BLaER1 treated with 17β-estradiol and CSF1 and Interleukin-3, amounts not matched to agents 10 nM and 100 nM (cell line): ENCODE results near the gene PPFIA1.
A peak's percentile ranks its signal among the peaks of the same experiment; 100 is the strongest.

Experiments used
- H3K27ac ChIP-seq, 11 experiments: shearing (Covaris generic); formaldehyde crosslinking; 2 replicates each; pipeline ENCODE4 v1.8.1; 2022
- H3K27me3 ChIP-seq, 11 experiments: shearing (Covaris generic); formaldehyde crosslinking; 2 replicates each; pipeline ENCODE4 v1.8.1; 2022
- H3K36me3 ChIP-seq, 11 experiments: shearing (Covaris generic); formaldehyde crosslinking; 2 replicates each; pipeline ENCODE4 v1.8.1; 2022
- H3K4me1 ChIP-seq, 10 experiments: shearing (Covaris generic); formaldehyde crosslinking; 2 replicates each; pipeline ENCODE4 v1.8.1; 2022
- H3K4me2 ChIP-seq, 11 experiments: shearing (Covaris generic); formaldehyde crosslinking; 2 replicates each; pipeline ENCODE4 v1.8.1; 2022
- H3K4me3 ChIP-seq, 10 experiments: shearing (Covaris generic); formaldehyde crosslinking; 2 replicates each; pipeline ENCODE4 v1.8.1; 2022
- H3K9ac ChIP-seq, 11 experiments: shearing (Covaris generic); formaldehyde crosslinking; 2 replicates each; pipeline ENCODE4 v1.8.1; 2022
- H3K9me3 ChIP-seq, 11 experiments: shearing (Covaris generic); formaldehyde crosslinking; replicated peaks in 1 of 11; 2 replicates each; pipeline ENCODE4 v1.8.1; 2022
- H4K20me1 ChIP-seq, 11 experiments: shearing (Covaris generic); formaldehyde crosslinking; 2 replicates each; pipeline ENCODE4 v1.8.1; 2022
- Cebpa-rat ChIP-seq, 11 experiments: shearing (Covaris generic); IDR thresholded peaks; 2 replicates each; pipeline ENCODE4 v1.8.1; 2022

PPFIA1 gene

DNA sequence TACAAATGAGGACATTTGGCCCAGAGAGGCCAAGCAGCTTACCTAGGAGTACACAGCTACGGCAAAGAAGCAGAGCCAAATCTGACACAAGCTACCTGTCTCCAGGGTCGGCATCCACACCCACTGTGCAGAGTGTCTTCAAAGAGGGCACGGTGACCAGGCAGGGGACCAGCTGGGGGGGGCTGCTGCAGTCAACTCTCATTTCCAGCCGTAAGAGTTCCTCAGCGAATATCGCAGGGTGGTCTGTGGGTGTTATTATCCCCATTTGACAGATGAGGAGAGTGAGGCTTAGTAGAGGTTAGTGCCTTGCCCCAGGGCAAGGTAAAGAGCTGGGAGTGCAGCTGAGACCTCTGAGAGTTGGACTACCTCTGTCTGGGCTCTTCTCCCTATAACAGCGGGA lies 7.1 kb upstream of the PPFIA1 start:
- Histone ChIP-seq H3K27ac (no peak overlapping the region), H3K4me3 (no peak overlapping the region), H3K4me2 (no peak overlapping the region), H3K4me1 (peaks cover 7 to 13% (median 9%) of the 10 kb centered on the region in 10 experiments; a peak in 17 of 20 replicates), H3K36me3 (no peaks in the 10 kb centered on the region), H4K20me1 (no peaks in the 10 kb centered on the region), H3K9me3 (no peaks in the 10 kb centered on the region), H3K27me3 (no peaks in the 10 kb centered on the region), H3K9ac (no peak overlapping the region)
- TF ChIP-seq Cebpa-rat (IDR thresholded peaks at IDR 0.05) = no peak

GRCh38 chr11:70265341-70265740 lies 5.1 kb upstream of the PPFIA1 start:
- Histone ChIP-seq H3K27ac (no peak overlapping the region), H3K9ac (no peak overlapping the region), H3K4me2 (peak overlapping the region; percentile 1 to 58 (median 34); a peak in 18 of 22 replicates), H4K20me1 (no peaks in the 10 kb centered on the region), H3K36me3 (no peaks in the 10 kb centered on the region), H3K4me3 (no peak overlapping the region), H3K4me1 (peaks cover 7 to 18% (median 14%) of the 10 kb centered on the region in 10 experiments; a peak in 18 of 20 replicates), H3K9me3 (no peaks in the 10 kb centered on the region), H3K27me3 (peaks cover 0 to 8% (median 0%) of the 10 kb centered on the region in 11 experiments; a peak in 5 of 22 replicates)
- no peak for TF ChIP-seq Cebpa-rat (IDR thresholded peaks at IDR 0.05)

- H4K20me1 ChIP-seq = peaks cover 7 to 18% (median 15%) of the 10 kb centered on the region in 11 experiments; a peak in 19 of 22 replicates
- no peak overlapping the region for H3K4me3 ChIP-seq
- H3K27me3 ChIP-seq = peaks cover 0 to 8% (median 0%) of the 10 kb centered on the region in 11 experiments; a peak in 5 of 22 replicates
- peaks cover 0 to 7% (median 6%) of the 10 kb centered on the region in 11 experiments; a peak in 17 of 22 replicates for H3K36me3 ChIP-seq
- H3K9me3 ChIP-seq = no peaks in the 10 kb centered on the region
- no peak overlapping the region for H3K9ac ChIP-seq
- no peak overlapping the region for H3K27ac ChIP-seq
- H3K4me2 ChIP-seq = no peak overlapping the region; a peak in 1 of 22 replicates
- TF ChIP-seq Cebpa-rat (IDR thresholded peaks at IDR 0.05) = no peak
- peaks cover 15 to 30% (median 24%) of the 10 kb centered on the region in 10 experiments for H3K4me1 ChIP-seq
Measured at GRCh38 chr11:70267405-70267950, 3.0 kb upstream of the PPFIA1 start.

GRCh38 chr11:70268526-70268925 lies 2.0 kb upstream of the PPFIA1 start:
- no peak for TF ChIP-seq Cebpa-rat (IDR thresholded peaks at IDR 0.05)
- Histone ChIP-seq H3K9ac (no peak overlapping the region), H3K27me3 (peaks cover 0 to 8% (median 0%) of the 10 kb centered on the region in 11 experiments; a peak in 5 of 22 replicates), H3K4me3 (no peak overlapping the region), H4K20me1 (peaks cover 18 to 28% (median 26%) of the 10 kb centered on the region in 11 experiments; a peak in 21 of 22 replicates), H3K36me3 (peaks cover 10 to 17% (median 16%) of the 10 kb centered on the region in 11 experiments; a peak in 20 of 22 replicates), H3K27ac (no peak overlapping the region), H3K4me2 (no peak overlapping the region), H3K4me1 (peaks cover 26 to 40% (median 33%) of the 10 kb centered on the region in 10 experiments), H3K9me3 (no peaks in the 10 kb centered on the region)

- Histone ChIP-seq H3K4me3 (peak overlapping the region; percentile 86 to 99 (median 98)), H3K9me3 (no peaks in the 10 kb centered on the region), H3K27ac (peak overlapping the region; percentile 81 to 98 (median 91)), H3K4me1 (peaks cover 22 to 48% (median 29%) of the 10 kb centered on the region in 10 experiments), H3K36me3 (peaks cover 35 to 43% (median 41%) of the 10 kb centered on the region in 11 experiments), H3K9ac (peak overlapping the region; percentile 86 to 99 (median 95)), H3K27me3 (peaks cover 0 to 8% (median 0%) of the 10 kb centered on the region in 11 experiments; a peak in 5 of 22 replicates), H4K20me1 (peaks cover 42 to 54% (median 51%) of the 10 kb centered on the region in 11 experiments; a peak in 21 of 22 replicates), H3K4me2 (peak overlapping the region; percentile 85 to 100 (median 96))
- TF ChIP-seq Cebpa-rat (IDR thresholded peaks at IDR 0.05) = no peak
Measured at GRCh38 chr11:70270877-70271648, 573 bp downstream of the PPFIA1 start.

GRCh38 chr11:70271649-70271953 lies 1.1 kb downstream of the PPFIA1 start:
- H3K4me2 ChIP-seq = peak overlapping the region; percentile 85 to 100 (median 96)
- H3K9me3 ChIP-seq = no peaks in the 10 kb centered on the region
- H3K4me1 ChIP-seq = peaks cover 22 to 49% (median 29%) of the 10 kb centered on the region in 10 experiments
- H4K20me1 ChIP-seq = peaks cover 44 to 59% (median 55%) of the 10 kb centered on the region in 11 experiments; a peak in 21 of 22 replicates
- no peak for TF ChIP-seq Cebpa-rat (IDR thresholded peaks at IDR 0.05)
- H3K4me3 ChIP-seq = peak overlapping the region; percentile 86 to 99 (median 98)
- peaks cover 41 to 48% (median 45%) of the 10 kb centered on the region in 11 experiments for H3K36me3 ChIP-seq
- H3K9ac ChIP-seq = peak overlapping the region; percentile 86 to 99 (median 95); a peak in 21 of 22 replicates
- peaks cover 0 to 8% (median 0%) of the 10 kb centered on the region in 11 experiments; a peak in 5 of 22 replicates for H3K27me3 ChIP-seq
- H3K27ac ChIP-seq = peak overlapping the region in 3 of 11 experiments; percentile 91 to 98 (median 96); a peak in 6 of 22 replicates

GRCh38 chr11:70272009-70272408 lies 1.5 kb downstream of the PPFIA1 start:
- peak overlapping the region in 6 of 10 experiments; percentile 25 to 99 (median 96); a peak in 12 of 20 replicates for H3K4me3 ChIP-seq
- peak overlapping the region in 7 of 11 experiments; percentile 2 to 98 (median 16); a peak in 6 of 22 replicates for H3K9ac ChIP-seq
- no peak overlapping the region for H3K27ac ChIP-seq
- peaks cover 44 to 63% (median 58%) of the 10 kb centered on the region in 11 experiments; a peak in 21 of 22 replicates for H4K20me1 ChIP-seq
- H3K4me2 ChIP-seq = peak overlapping the region; percentile 85 to 100 (median 96)
- H3K36me3 ChIP-seq = peaks cover 44 to 52% (median 49%) of the 10 kb centered on the region in 11 experiments
- peaks cover 22 to 49% (median 29%) of the 10 kb centered on the region in 10 experiments for H3K4me1 ChIP-seq
- H3K27me3 ChIP-seq = peaks cover 0 to 8% (median 0%) of the 10 kb centered on the region in 11 experiments; a peak in 5 of 22 replicates
- 0 out of 22 replicates have a peak, but pooled peaks cover 0 to under 1% (median 0%) of the 10 kb centered on the region in 11 experiments for H3K9me3 ChIP-seq
- TF ChIP-seq Cebpa-rat (IDR thresholded peaks at IDR 0.05) = no peak

DNA sequence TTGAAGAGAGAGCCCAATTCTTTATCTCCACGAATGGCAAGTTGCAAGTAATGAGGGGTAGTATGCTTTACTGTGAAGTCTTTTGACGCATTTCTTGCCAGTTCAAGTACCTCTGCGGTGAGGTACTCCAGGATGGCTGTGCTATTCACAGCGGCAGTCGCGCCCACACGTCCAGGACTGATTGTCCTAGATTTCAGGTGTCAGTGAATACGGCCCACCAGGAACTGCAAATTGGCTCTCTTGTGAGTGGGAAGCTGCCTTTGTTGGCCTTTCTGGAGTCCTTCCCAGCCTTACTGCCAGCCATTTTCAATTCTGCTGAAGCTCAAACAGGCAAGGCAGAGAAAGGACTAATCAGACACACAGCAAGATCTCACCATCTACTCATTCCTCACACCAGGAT lies 8.5 kb downstream of the PPFIA1 start:
- no peak overlapping the region for H3K4me2 ChIP-seq
- H3K9me3 ChIP-seq = peaks cover 0 to 13% (median 6%) of the 10 kb centered on the region in 11 experiments; a peak in 10 of 22 replicates
- peaks cover 62 to 99% (median 86%) of the 10 kb centered on the region in 11 experiments for H4K20me1 ChIP-seq
- H3K9ac ChIP-seq = no peak overlapping the region
- H3K27ac ChIP-seq = no peak overlapping the region
- no peak overlapping the region for H3K4me3 ChIP-seq
- peaks cover 0 to 26% (median 0%) of the 10 kb centered on the region in 10 experiments; a peak in 6 of 20 replicates for H3K4me1 ChIP-seq
- no peak for TF ChIP-seq Cebpa-rat (IDR thresholded peaks at IDR 0.05)
- peaks cover 90 to 99% (median 96%) of the 10 kb centered on the region in 11 experiments for H3K36me3 ChIP-seq
- no peaks in the 10 kb centered on the region for H3K27me3 ChIP-seq
